Lung (tissue), 12 donors: Measurements from ENCODE around the gene STAT6. TPM values are rescaled to one million over a fixed set of nuclear protein-coding genes. Genes with fewer than 3 reads are reported as not detected.
A peak's percentile ranks its signal among the peaks of the same experiment; 100 is the strongest.

Source experiments
- ATAC-seq: fragments of 200-7000 bp; cut with Tn5 transposase; one replicate; pipeline ENCODE4 v1.9.1; 2020; ENCODE audit warnings: moderate number of reproducible peaks; ENCODE audit not compliant: insufficient read depth, low FRiP score
- DNase-seq, 3 donors: peaks; one replicate each; pipeline ENCODE4 v3.0.0-alpha.2; 2013 to 2017
- H3K27ac ChIP-seq, 2 donors: one replicate each; pipeline ENCODE4 v1.5.1; 2013; ENCODE audit warnings: mild to moderate bottlenecking in 2 of 2, moderate library complexity in 2 of 2, control low read depth in 1 of 2, inconsistent platforms in 1 of 2, low read depth in 1 of 2, low read length in 1 of 2
- H3K27me3 ChIP-seq, 3 donors: one replicate each; pipeline ENCODE4 v1.5.1; 2013; ENCODE audit warnings: low read length in 2 of 3; ENCODE audit not compliant: control insufficient read depth in 3 of 3, insufficient read depth in 3 of 3
- H3K36me3 ChIP-seq, 4 donors: one replicate each; pipeline ENCODE4 v1.5.1; 2013; ENCODE audit warnings: low read length in 4 of 4, mild to moderate bottlenecking in 1 of 4, moderate library complexity in 1 of 4; ENCODE audit not compliant: control insufficient read depth in 4 of 4, insufficient read depth in 4 of 4
- H3K4me1 ChIP-seq, 5 donors: one replicate each; pipeline ENCODE4 v1.5.1; 2013; ENCODE audit warnings: low read length in 5 of 5, mild to moderate bottlenecking in 2 of 5, moderate library complexity in 1 of 5; ENCODE audit not compliant: control insufficient read depth in 5 of 5, insufficient read depth in 5 of 5
- H3K4me3 ChIP-seq: one replicate; pipeline ENCODE4 v1.5.1; 2013; ENCODE audit warnings: mild to moderate bottlenecking, control low read depth, moderate library complexity
- H3K9ac ChIP-seq, 2 donors: one replicate each; pipeline ENCODE4 v1.5.1; 2013; ENCODE audit warnings: low read length in 2 of 2, control low read depth in 1 of 2; ENCODE audit not compliant: insufficient read depth in 1 of 2
- H3K9me3 ChIP-seq, 4 donors: one replicate each; pipeline ENCODE4 v1.5.1; 2013; ENCODE audit warnings: low read length in 3 of 4, mild to moderate bottlenecking in 1 of 4, moderate library complexity in 1 of 4; ENCODE audit not compliant: control insufficient read depth in 4 of 4, insufficient read depth in 3 of 4
- CTCF ChIP-seq: IDR thresholded peaks from 2 replicates; pipeline ENCODE4 v1.5.1; 2012; ENCODE audit warnings: mild to moderate bottlenecking; ENCODE audit errors: control extremely low read depth, extremely low read depth
- WGBS, 2 donors: extraction: QIAGEN DNeasy Blood & Tissue Kit; methylation state at CpG; one replicate each; pipeline ENCODE4 v1.1.7; 2013; 5-methylcytosine and 5-hydroxymethylcytosine counted together
- polyA plus RNA-seq, 2 donors: library from polyadenylated mRNA; stranded (reverse); fragments of 200-250 nt; gene quantifications; one replicate each; pipeline ENCODE4 v1.2.1, GENCODE V29; 2013
- total RNA-seq, 2 donors: library from RNA; depleted of rRNA in 1 of 2; stranded (reverse); fragments of >200 nt in 1 of 2; gene quantifications; one replicate each; pipeline ENCODE4 v1.2.1, GENCODE V29; 2014 to 2021
- donor health status: control.
- donor health status: control.
- donor health status: Bipolar disorder and iron deficiency.
- donor health status: healthy.
- donor health status: DM: yes; HTN: yes; CAD: no.

STAT6 gene
- total and polyA plus RNA-seq, 4 donors = 118 to 216 (median 174) TPM

DNA sequence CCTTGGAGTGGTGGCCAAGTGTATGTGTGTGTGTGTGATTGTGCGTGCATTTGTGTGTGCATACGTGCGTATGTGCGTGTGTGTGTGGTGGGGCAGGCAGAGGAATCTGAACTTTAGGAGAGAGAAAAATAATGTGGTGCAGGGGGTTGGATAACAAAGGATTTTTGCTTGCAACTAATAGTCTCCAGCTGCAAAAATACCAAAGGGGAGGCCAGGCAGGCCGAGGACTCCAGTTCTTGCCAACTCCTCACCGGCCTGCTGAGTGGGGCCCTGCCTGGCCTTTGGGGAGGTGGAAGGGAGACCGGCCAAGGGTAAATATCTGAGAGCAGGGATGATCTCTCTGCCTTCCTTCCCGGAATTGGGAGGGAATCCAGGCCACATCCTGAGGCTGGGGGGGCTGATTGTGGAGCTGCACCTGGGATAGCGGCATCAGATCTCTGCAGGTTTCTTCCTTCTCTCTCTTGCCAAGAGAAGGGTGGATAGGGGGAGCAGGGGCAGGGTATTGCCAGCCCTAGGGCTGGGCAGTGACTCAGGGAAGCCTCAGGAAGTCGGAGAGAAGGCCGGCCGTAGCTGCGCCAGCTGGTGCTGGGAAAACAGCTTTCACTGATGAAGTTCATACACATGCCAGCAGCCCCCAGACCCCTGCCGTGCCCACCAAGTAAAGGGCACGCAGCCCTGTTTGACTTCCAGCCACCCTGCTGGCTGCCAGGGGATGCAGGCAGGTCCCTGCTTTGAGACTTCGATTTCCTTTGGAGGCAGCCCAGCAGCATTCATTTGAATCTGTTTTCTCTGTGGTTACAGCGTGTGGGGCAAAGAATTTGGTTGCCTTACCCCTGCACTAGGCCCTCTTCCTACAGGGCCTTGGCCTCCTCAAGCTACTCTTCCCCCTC is 40.8 kb upstream of the STAT6 start:
- TF ChIP-seq CTCF = no peak
- DNase-seq (peak; percentile 57 to 64 (median 62)), ATAC-seq (no peak)
- Histone ChIP-seq H3K9ac (peak overlapping the region; percentile 28 to 59), H3K36me3 (peaks cover 0 to 48% (median 31%) of the 10 kb centered on the region in 4 donors), H3K4me1 (peaks cover 17 to 57% (median 39%) of the 10 kb centered on the region in 5 donors), H3K27me3 (no peaks in the 10 kb centered on the region), H3K9me3 (no peaks in the 10 kb centered on the region), H3K4me3 (no peak overlapping the region), H3K27ac (peak overlapping the region; percentile 63 to 80)
- WGBS, 2 donors = 74 to 79% methylated on average over 17 of the region's 17 CpGs

GRCh38 chr12:57150400-57151000 is 39.3 kb upstream of the STAT6 start:
- Histone ChIP-seq H3K9me3 (no peaks in the 10 kb centered on the region), H3K4me3 (no peak overlapping the region), H3K9ac (no peak overlapping the region), H3K27me3 (no peaks in the 10 kb centered on the region), H3K27ac (peak overlapping the region in 1 of 2 donors; percentile 37), H3K36me3 (peaks cover 0 to 48% (median 29%) of the 10 kb centered on the region in 4 donors), H3K4me1 (peaks cover 17 to 72% (median 44%) of the 10 kb centered on the region in 5 donors)
- no peak for DNase-seq
- WGBS, 2 donors = 93 to 95% methylated on average over 6 of the region's 6 CpGs
- ATAC-seq = no peak
- TF ChIP-seq CTCF = no peak

DNA sequence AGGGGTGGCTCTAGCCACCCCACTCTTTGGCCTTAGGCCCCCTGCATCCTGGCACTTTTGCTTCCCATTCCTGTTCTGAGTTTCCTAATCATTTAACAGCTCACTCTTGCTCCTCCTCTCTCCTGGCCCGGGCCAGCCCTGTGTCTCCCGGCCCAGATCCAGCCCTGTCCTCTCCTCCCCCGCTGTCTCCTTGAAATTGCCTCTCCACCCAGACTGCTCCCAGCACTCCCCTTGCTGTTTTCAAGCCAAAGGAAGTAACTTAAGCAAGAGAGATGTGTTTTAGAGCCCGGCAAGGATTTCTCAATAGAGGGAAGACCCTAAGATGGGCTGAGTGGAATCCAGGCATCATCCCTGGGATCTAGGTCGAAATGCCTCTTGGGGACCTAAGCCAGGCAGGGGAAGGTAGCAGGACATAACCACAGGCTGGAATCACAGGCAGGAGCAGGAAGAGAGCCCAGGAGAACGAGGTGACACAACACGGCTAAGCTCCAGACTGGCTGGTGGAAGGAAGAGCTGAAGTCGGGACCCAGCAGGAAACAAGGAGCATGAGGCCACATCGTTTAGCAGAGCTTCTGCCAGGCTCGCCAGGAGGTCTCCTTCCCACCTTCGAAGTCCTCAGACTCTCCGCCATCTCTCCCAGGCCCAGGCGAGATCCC is 38.2 kb upstream of the STAT6 start:
- 48 to 53% methylated on average over 13 of the region's 13 CpGs for WGBS, 2 donors
- no peak overlapping the region for H3K4me3 ChIP-seq
- no peaks in the 10 kb centered on the region for H3K27me3 ChIP-seq
- H3K27ac ChIP-seq = peak overlapping the region; percentile 68 to 86
- H3K36me3 ChIP-seq = peaks cover 0 to 47% (median 32%) of the 10 kb centered on the region in 4 donors
- ATAC-seq (peak; percentile 48), DNase-seq (peak; percentile 87 to 95 (median 93))
- H3K9me3 ChIP-seq = no peaks in the 10 kb centered on the region
- peaks cover 17 to 78% (median 44%) of the 10 kb centered on the region in 5 donors for H3K4me1 ChIP-seq
- TF ChIP-seq CTCF = no peak
- peak overlapping the region in 1 of 2 donors; percentile 40 for H3K9ac ChIP-seq
